Ovary (tissue), 9 donors: ENCODE results near the gene SMAP1. TPM values are rescaled to one million over a fixed set of nuclear protein-coding genes. Genes with fewer than 3 reads are reported as not detected.

Source experiments
- DNase-seq, 5 donors: peaks; one replicate each; pipeline ENCODE4 v3.0.0-alpha.2; 2019 to 2020
- H3K27ac ChIP-seq, 2 donors: fragments of 200-600 bp; one replicate each; pipeline versions ENCODE4 v1.5.1 to v1.8.0; 2019 to 2022
- H3K27me3 ChIP-seq: fragments of 200-600 bp; one replicate; pipeline ENCODE4 v1.8.0; 2022
- H3K36me3 ChIP-seq: fragments of 200-600 bp; sonication (generic); one replicate; pipeline ENCODE4 v1.5.1; 2019
- H3K4me1 ChIP-seq: one replicate; pipeline ENCODE4 v1.8.1; 2013; ENCODE audit warnings: mild to moderate bottlenecking, moderate library complexity; ENCODE audit not compliant: insufficient read depth
- H3K4me3 ChIP-seq: fragments of 200-600 bp; sonication (generic); one replicate; pipeline ENCODE4 v1.5.1; 2017
- H3K9me3 ChIP-seq, 2 donors: fragments of 200-600 bp in 1 of 2; sonication (generic) in 1 of 2; one replicate each; pipeline versions ENCODE4 v1.5.1 to v1.8.1; 2013 to 2019; ENCODE audit warnings: mild to moderate bottlenecking in 1 of 2, moderate library complexity in 1 of 2
- EP300 ChIP-seq: sonication (generic); formaldehyde crosslinking; IDR thresholded peaks from one replicate; pipeline ENCODE4 v1.6.1; 2017; ENCODE audit warnings: antibody characterized with exemption
- POLR2A ChIP-seq: fragments of 450-650 bp; IDR thresholded peaks from one replicate; pipeline ENCODE4 v1.6.1; 2017; ENCODE audit warnings: antibody characterized with exemption, mild to moderate bottlenecking, moderate library complexity
- WGBS, 3 donors: extraction: QIAGEN DNeasy Blood & Tissue Kit in 1 of 3; methylation state at CpG; one replicate each; pipeline versions ENCODE4 v1.1.5 to v1.1.7; 2013 to 2017; 5-methylcytosine and 5-hydroxymethylcytosine counted together
- intact Hi-C, 4 donors: fragments of 100-400 bp; cut with DNase I; formaldehyde crosslinking; loops; one replicate each; pipeline versions ENCODE4 v1.11.0 to v1.15.1; 2022 to 2023
- polyA plus RNA-seq, 2 donors: library from polyadenylated mRNA; stranded (reverse); fragments of 200-250 nt in 1 of 2; fragments of 350-450 nt in 1 of 2; fragmentation: Illumina TruSeq in 1 of 2; extraction: RNeasy Lipid Tissue Mini Kit (QIAGEN cat#74804) in 1 of 2; gene quantifications; one replicate each; pipeline ENCODE4 v1.2.3, GENCODE V29; 2013 to 2014
- total RNA-seq, 7 donors: library from RNA; depleted of rRNA in 2 of 7; stranded (reverse); fragments of >200 nt in 2 of 7; fragmentation: NEBNext Ultra II Directional in 3 of 7; extraction: Animal tissue kit (Norgen Biotek cat#: 25700) in 3 of 7; gene quantifications; one replicate each; pipeline versions ENCODE4 v1.1.0 to v1.2.4, GENCODE V29; 2016 to 2023
- TF ChIP-seq, protein P1 (sequence below), 3 donors: fragments of 450-650 bp in 2 of 3; fragments of 200-600 bp in 1 of 3; IDR thresholded peaks; one replicate each; pipeline versions ENCODE4 v1.5.1 to v1.8.0; 2016 to 2022; ENCODE audit warnings: antibody characterized with exemption in 3 of 3, mild to moderate bottlenecking in 1 of 3
- donor health status: DM: no; HTN: no; CAD: no; lungs with moderate emphysema.
- donor health status: DM: no; HTN: no; CAD: no.
- donor health status: Bipolar disorder and iron deficiency.
- donor health status: DM: yes; HTN: yes; CAD: no.
- donor health status: DM: no; HTN: no; CAD: no.
- donor health status: DM: yes; HTN: yes; CAD: no.

SMAP1 gene
- total and polyA plus RNA-seq, 9 donors = 10.8 to 34.1 (median 18.6) TPM

DNA sequence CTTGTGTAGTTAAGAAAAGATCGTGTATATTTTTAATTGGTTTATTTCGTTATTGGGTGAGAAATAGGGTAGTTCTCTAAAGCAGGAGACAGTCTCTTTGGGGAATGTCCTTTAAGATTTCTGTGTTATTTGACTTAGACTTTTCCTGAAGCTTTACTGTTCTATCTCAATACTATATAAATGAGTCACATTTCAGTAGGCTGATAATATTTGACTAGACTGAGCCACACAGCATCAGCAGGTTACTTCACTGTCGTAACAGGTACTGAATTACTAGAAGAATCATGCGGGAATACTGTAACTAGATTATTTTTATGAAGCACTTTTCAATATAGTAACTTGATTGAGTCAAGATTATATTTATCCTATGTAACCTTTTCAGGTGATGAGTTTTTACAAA, 1.4 kb downstream of the SMAP1 start:
- H3K9me3 ChIP-seq = no peaks in the 10 kb centered on the region
- H3K27ac ChIP-seq = no peak overlapping the region
- H3K36me3 ChIP-seq = no peaks in the 10 kb centered on the region
- H3K27me3 ChIP-seq = no peaks in the 10 kb centered on the region
- H3K4me1 ChIP-seq = peaks cover 4% of the 10 kb centered on the region
- TF ChIP-seq POLR2A (no peak), EP300 (no peak)
- TF ChIP-seq, protein P1, sequence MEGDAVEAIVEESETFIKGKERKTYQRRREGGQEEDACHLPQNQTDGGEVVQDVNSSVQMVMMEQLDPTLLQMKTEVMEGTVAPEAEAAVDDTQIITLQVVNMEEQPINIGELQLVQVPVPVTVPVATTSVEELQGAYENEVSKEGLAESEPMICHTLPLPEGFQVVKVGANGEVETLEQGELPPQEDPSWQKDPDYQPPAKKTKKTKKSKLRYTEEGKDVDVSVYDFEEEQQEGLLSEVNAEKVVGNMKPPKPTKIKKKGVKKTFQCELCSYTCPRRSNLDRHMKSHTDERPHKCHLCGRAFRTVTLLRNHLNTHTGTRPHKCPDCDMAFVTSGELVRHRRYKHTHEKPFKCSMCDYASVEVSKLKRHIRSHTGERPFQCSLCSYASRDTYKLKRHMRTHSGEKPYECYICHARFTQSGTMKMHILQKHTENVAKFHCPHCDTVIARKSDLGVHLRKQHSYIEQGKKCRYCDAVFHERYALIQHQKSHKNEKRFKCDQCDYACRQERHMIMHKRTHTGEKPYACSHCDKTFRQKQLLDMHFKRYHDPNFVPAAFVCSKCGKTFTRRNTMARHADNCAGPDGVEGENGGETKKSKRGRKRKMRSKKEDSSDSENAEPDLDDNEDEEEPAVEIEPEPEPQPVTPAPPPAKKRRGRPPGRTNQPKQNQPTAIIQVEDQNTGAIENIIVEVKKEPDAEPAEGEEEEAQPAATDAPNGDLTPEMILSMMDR (IDR thresholded peaks at IDR 0.05) = no peak
- 52 to 57% (median 54%) methylated on average over 4 of the region's 4 CpGs for WGBS, 3 donors
- intact Hi-C loops = loop anchor here in 1 of 4 donors (10.0 kb wide), 1 partner anchor 254 kb away; the partner anchor contains the start of gene FAM135A
- peak overlapping the region; percentile 93 for H3K4me3 ChIP-seq
- no peak for DNase-seq

DNA sequence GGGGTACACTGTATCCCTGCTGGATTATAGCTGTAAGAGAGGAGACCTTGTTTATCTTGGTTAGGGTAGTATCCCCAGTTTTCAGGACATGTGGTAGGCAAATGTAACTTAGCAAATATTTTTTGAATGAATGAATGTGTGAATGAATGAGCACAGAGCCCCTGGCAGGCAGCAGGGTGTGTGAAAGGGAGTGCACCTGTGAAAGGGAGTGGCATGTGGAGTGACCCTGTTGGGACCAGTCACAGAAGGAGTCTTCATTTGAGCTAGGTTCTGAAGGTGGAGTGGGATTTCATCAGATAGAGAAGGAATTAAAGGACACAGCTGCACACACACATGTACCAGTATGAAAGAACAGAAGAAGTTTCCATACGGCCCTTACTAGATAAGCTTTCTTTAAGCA, 4.9 kb downstream of the SMAP1 start:
- no peaks in the 10 kb centered on the region for H3K27me3 ChIP-seq
- no peak overlapping the region for H3K27ac ChIP-seq
- no peak overlapping the region for H3K4me3 ChIP-seq
- 67 to 74% (median 74%) methylated on average over 1 of the region's 1 CpG for WGBS, 3 donors
- peaks cover 4% of the 10 kb centered on the region for H3K4me1 ChIP-seq
- no peaks in the 10 kb centered on the region for H3K36me3 ChIP-seq
- DNase-seq = no peak
- intact Hi-C loops = loop anchor here in 1 of 4 donors (10.0 kb wide), 1 partner anchor 108 kb away; the partner anchor contains the start of gene SDHAF4
- TF ChIP-seq, protein P1 (IDR thresholded peaks at IDR 0.05) = no peak
- TF ChIP-seq POLR2A (no peak), EP300 (no peak)
- H3K9me3 ChIP-seq = no peaks in the 10 kb centered on the region

DNA sequence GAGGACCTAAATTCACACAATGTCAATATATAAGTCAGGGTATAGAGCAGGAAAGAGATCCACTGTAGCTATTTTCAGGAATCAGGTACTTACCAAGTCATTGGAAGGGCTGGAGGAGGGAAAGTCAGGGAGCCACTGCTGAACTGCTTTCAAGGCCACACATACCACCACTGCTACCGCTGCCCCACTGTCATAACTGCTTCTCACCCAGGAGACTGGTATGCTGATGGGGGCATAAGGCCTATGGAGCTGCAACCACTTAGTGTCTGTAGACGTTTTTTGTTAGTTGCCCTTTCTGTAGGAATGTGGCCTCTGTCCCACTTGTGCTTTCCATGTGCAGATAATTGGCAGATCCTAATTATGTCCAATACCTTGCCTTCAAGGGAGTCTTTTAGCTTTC, 5.4 kb downstream of the SMAP1 start:
- peaks cover 4% of the 10 kb centered on the region for H3K4me1 ChIP-seq
- no peak for DNase-seq
- no peaks in the 10 kb centered on the region for H3K9me3 ChIP-seq
- TF ChIP-seq, protein P1 (IDR thresholded peaks at IDR 0.05) = no peak
- TF ChIP-seq EP300 = no peak
- no peak for TF ChIP-seq POLR2A
- 40 to 49% (median 48%) methylated on average over 2 of the region's 2 CpGs for WGBS, 3 donors
- H3K27ac ChIP-seq = no peak overlapping the region
- no peak overlapping the region for H3K4me3 ChIP-seq
- intact Hi-C loops = loop anchor here in 1 of 4 donors (10.0 kb wide), 1 partner anchor 108 kb away; the partner anchor contains the start of gene SDHAF4
- H3K36me3 ChIP-seq = no peaks in the 10 kb centered on the region
- H3K27me3 ChIP-seq = no peaks in the 10 kb centered on the region

DNA sequence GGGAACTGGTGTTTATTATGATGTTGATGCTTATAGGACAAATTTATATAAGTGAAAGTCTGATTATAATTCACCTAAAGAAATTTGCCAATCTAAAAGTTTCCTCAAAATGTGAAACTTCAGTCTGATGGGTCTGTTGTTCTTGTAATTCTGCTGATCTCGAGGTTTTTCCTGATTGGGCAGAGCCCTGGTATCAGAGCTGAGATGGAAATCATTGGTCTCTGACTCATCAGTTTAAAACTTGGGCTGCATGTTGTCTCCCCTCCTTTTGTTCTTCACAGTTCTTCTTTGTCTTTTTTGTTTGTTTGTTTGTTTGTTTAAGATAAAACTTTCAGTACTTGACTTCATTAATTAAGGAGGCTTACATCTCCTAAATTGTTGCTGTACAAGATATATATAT, 5.9 kb downstream of the SMAP1 start:
- no peaks in the 10 kb centered on the region for H3K36me3 ChIP-seq
- no peaks in the 10 kb centered on the region for H3K9me3 ChIP-seq
- no peak for DNase-seq
- no peaks in the 10 kb centered on the region for H3K27me3 ChIP-seq
- 62 to 66% (median 63%) methylated on average over 1 of the region's 1 CpG for WGBS, 3 donors
- no peak overlapping the region for H3K27ac ChIP-seq
- TF ChIP-seq EP300 (no peak), POLR2A (no peak)
- TF ChIP-seq, protein P1 (IDR thresholded peaks at IDR 0.05) = no peak
- peaks cover 4% of the 10 kb centered on the region for H3K4me1 ChIP-seq
- intact Hi-C loops = loop anchor here in 1 of 4 donors (10.0 kb wide), 1 partner anchor 109 kb away; the partner anchor contains the start of gene SDHAF4
- H3K4me3 ChIP-seq = no peak overlapping the region
